ENCODE measurements around the gene MPST. TPM values are rescaled to one million over a fixed set of nuclear protein-coding genes. Genes with fewer than 3 reads are reported as not detected.

Gene MPST
- total RNA-seq, 1 experiment from 2014 or later: 31.4 TPM

DNA sequence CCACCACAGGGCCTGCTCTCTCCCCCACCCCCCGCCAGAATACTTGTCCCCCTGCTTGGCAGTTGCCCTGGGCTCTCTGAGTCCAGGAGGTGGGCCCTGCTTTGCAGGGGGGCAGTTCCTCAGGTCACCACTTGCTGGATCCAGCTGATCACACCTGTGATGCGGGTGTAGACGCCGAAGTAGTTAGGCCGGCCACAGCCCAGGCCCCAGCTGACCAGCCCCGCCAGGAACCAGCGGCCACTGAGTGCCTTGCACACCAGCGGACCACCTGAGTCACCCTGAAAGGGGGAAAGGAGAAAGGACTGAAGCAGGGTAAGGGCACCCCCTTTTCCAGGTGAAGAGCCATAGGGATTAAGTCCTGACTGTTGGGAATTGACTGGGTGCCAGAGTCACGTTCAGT, 46.4 kb downstream of the MPST start:
- TF ChIP-seq, protein P1, sequence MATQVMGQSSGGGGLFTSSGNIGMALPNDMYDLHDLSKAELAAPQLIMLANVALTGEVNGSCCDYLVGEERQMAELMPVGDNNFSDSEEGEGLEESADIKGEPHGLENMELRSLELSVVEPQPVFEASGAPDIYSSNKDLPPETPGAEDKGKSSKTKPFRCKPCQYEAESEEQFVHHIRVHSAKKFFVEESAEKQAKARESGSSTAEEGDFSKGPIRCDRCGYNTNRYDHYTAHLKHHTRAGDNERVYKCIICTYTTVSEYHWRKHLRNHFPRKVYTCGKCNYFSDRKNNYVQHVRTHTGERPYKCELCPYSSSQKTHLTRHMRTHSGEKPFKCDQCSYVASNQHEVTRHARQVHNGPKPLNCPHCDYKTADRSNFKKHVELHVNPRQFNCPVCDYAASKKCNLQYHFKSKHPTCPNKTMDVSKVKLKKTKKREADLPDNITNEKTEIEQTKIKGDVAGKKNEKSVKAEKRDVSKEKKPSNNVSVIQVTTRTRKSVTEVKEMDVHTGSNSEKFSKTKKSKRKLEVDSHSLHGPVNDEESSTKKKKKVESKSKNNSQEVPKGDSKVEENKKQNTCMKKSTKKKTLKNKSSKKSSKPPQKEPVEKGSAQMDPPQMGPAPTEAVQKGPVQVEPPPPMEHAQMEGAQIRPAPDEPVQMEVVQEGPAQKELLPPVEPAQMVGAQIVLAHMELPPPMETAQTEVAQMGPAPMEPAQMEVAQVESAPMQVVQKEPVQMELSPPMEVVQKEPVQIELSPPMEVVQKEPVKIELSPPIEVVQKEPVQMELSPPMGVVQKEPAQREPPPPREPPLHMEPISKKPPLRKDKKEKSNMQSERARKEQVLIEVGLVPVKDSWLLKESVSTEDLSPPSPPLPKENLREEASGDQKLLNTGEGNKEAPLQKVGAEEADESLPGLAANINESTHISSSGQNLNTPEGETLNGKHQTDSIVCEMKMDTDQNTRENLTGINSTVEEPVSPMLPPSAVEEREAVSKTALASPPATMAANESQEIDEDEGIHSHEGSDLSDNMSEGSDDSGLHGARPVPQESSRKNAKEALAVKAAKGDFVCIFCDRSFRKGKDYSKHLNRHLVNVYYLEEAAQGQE (IDR thresholded peaks at IDR 0.05; ENCODE audit: insufficient read depth in 1 of 2, low read depth in 2 of 2, low read length in 1 of 2): no peak
- TF ChIP-seq POLR2AphosphoS5 (IDR thresholded peaks at IDR 0.05; ENCODE audit: low read depth, low read length) (no peak), SIN3A (IDR thresholded peaks at IDR 0.05; ENCODE audit: borderline replicate concordance, insufficient read depth, low read depth, low read length) (no peak), TCF7L2 (IDR thresholded peaks at IDR 0.05; ENCODE audit: low read depth, low read length) (no peak)
- TF ChIP-seq, protein P2, sequence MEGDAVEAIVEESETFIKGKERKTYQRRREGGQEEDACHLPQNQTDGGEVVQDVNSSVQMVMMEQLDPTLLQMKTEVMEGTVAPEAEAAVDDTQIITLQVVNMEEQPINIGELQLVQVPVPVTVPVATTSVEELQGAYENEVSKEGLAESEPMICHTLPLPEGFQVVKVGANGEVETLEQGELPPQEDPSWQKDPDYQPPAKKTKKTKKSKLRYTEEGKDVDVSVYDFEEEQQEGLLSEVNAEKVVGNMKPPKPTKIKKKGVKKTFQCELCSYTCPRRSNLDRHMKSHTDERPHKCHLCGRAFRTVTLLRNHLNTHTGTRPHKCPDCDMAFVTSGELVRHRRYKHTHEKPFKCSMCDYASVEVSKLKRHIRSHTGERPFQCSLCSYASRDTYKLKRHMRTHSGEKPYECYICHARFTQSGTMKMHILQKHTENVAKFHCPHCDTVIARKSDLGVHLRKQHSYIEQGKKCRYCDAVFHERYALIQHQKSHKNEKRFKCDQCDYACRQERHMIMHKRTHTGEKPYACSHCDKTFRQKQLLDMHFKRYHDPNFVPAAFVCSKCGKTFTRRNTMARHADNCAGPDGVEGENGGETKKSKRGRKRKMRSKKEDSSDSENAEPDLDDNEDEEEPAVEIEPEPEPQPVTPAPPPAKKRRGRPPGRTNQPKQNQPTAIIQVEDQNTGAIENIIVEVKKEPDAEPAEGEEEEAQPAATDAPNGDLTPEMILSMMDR (IDR thresholded peaks at IDR 0.05): no peak
- Histone ChIP-seq H3K4me1 (ENCODE audit: control insufficient read depth, insufficient read depth, low read length) (no peaks in the 10 kb centered on the region), H3K36me3 (ENCODE audit: control insufficient read depth, insufficient read depth, low read length) (no peaks in the 10 kb centered on the region), H3K27me3 (ENCODE audit: control insufficient read depth, insufficient read depth, low read length) (no peaks in the 10 kb centered on the region), H3K9me3 (ENCODE audit: control insufficient read depth, insufficient read depth, low read depth, low read length) (no peaks in the 10 kb centered on the region), H3K27ac (ENCODE audit: low read length) (no peak overlapping the region), H3K4me3 (ENCODE audit: low read depth in 2 of 2, low read length in 2 of 2) (no peak overlapping the region)
- in situ Hi-C loops (cut with HindIII; ENCODE audit: low pct_unique_long_range_greater_than_20kb, low sequenced_read_pairs) (no loop called here), intact Hi-C loops (cut with micrococcal nuclease; ENCODE audit: unreplicated experiment) (no loop called here)
- ChIA-PET POLR2A (no interaction called here), CTCF (no interaction called here)
- DNase-seq (ENCODE audit: low read depth, low spot score) (no peak), ATAC-seq (no peak)
- BruUV-seq (replicated peaks): no TSS peak

DNA sequence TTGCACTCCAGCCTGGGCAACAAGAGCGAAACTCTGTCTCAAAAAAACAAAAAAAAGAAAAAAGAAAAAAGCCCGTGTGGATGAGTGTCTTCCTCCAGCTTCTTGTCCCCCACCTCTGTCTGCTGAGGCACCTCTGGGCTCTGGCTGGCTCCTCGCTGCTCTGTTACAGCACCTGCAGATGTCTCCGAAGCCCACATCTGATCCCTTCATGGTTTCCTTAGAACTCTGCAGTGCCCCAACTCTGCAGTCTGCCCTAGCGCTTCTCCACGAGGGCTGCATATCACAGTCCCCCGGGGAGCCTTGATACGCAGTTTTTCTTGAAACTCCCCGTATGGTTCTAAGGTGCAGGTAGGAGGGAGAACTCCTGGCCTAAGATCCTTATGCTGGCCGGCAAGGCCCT, 47.9 kb downstream of the MPST start:
- no peak for ATAC-seq
- H3K4me3 ChIP-seq (ENCODE audit: low read depth in 2 of 2, low read length in 2 of 2): no peak overlapping the region
- H3K36me3 ChIP-seq (ENCODE audit: control insufficient read depth, insufficient read depth, low read length): no peaks in the 10 kb centered on the region
- CTCF ChIA-PET: no interaction called here
- no TSS peak for BruUV-seq (replicated peaks)
- no peaks in the 10 kb centered on the region for H3K9me3 ChIP-seq (ENCODE audit: control insufficient read depth, insufficient read depth, low read depth, low read length)
- intact Hi-C loops (cut with micrococcal nuclease; ENCODE audit: unreplicated experiment): no loop called here
- TF ChIP-seq SIN3A (IDR thresholded peaks at IDR 0.05; ENCODE audit: borderline replicate concordance, insufficient read depth, low read depth, low read length) (no peak), POLR2AphosphoS5 (IDR thresholded peaks at IDR 0.05; ENCODE audit: low read depth, low read length) (no peak), TCF7L2 (IDR thresholded peaks at IDR 0.05; ENCODE audit: low read depth, low read length) (no peak)
- TF ChIP-seq, protein P2 (IDR thresholded peaks at IDR 0.05): no peak
- no peak for DNase-seq (ENCODE audit: low read depth, low spot score)
- H3K27ac ChIP-seq (ENCODE audit: low read length): no peak overlapping the region
- POLR2A ChIA-PET: interaction anchor here (0.5 kb wide), 1 partner anchor 110 kb away, joined by 7 read pairs; no protein-coding TSS in a partner anchor
- H3K27me3 ChIP-seq (ENCODE audit: control insufficient read depth, insufficient read depth, low read length): no peaks in the 10 kb centered on the region
- in situ Hi-C loops (cut with HindIII; ENCODE audit: low pct_unique_long_range_greater_than_20kb, low sequenced_read_pairs): no loop called here
- no peaks in the 10 kb centered on the region for H3K4me1 ChIP-seq (ENCODE audit: control insufficient read depth, insufficient read depth, low read length)

Measured in Panc1 (cell line).